Measurements from ENCODE around the gene BRK1.
"Not testable (repeated sequence)": the region's sequence is repeated elsewhere in the genome, so short reads cannot be mapped to it uniquely, and the experiment has no call there.

The BRK1 gene

GRCh38 chr3:10142707-10143560 is 27.5 kb downstream of the BRK1 start:
- no peak for DNase-seq (ENCODE audit: low read depth, low spot score)

- DNase-seq (ENCODE audit: low read depth, low spot score), result no peak
These were observed 30.2 kb downstream of the BRK1 start for GRCh38 chr3:10145685-10146084.

DNA sequence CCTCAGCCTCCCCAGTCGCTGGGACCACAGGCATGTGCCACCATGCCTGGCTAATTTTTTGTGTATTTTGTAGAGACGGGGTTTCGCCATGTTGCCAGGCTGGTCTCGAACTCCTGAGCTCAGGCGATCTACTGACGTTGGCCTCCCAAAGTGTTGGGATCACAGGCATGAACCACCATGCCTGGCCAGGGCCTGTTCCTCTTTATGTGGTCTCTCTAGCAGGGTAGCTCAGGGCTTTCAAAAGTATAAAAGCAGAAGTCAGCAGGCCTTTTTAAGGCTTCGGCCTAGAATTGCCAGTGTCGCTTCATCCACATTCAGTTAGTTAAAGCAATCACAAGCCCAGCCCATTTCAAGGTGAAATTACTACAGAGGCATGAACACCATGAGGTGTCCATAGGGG is 33.8 kb downstream of the BRK1 start:
- no peak for DNase-seq (ENCODE audit: low read depth, low spot score)

- DNase-seq (ENCODE audit: low read depth, low spot score), result no peak
These were observed 35.5 kb downstream of the BRK1 start for GRCh38 chr3:10150987-10151386.

- DNase-seq (ENCODE audit: low read depth, low spot score), result no peak
These were observed 39.1 kb downstream of the BRK1 start for GRCh38 chr3:10154335-10155122.

DNA sequence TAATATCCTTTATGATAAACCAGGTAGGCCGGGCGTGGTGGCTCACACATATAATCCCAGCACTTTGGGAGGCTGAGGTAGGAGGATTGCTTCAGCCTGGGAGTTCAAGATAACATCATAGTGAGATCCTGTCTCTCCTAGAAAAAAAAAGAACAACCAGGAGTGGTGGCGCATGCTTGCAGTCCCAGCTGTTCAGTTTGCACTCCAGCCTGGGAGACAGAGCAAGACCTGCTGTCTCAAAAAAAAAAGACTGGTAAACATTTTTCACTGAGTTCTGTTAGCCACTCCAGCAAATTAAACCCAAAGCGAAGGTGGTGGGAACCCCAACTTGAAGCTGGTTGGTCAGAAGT is 39.6 kb downstream of the BRK1 start:
- DNase-seq (ENCODE audit: low read depth, low spot score), result no peak

GRCh38 chr3:10155658-10156057 is 40.2 kb downstream of the BRK1 start:
- no peak for DNase-seq (ENCODE audit: low read depth, low spot score)

DNA sequence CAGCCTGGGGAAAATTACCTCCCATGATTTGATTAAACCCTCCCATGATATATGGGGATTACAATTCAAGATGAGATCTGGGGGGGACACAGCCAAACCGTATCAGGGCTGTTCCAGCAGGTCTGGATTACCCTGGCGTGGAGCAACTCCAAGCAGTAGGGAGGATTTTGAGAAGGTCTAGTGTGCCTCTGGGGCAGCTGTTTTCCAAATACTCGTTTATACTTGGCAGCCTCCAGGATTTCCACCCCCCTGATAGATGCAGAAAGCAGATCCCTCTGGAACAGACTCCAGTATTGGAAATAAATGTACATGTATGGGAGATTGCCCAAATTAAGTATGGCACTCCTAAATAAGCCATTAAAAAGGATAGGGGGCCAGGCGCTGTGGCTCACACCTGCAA is 41.6 kb downstream of the BRK1 start:
- no peak for DNase-seq (ENCODE audit: low read depth, low spot score)

- not testable (repeated sequence) for DNase-seq (ENCODE audit: low read depth, low spot score)
These were observed 43.1 kb downstream of the BRK1 start for GRCh38 chr3:10158555-10158954.

DNA sequence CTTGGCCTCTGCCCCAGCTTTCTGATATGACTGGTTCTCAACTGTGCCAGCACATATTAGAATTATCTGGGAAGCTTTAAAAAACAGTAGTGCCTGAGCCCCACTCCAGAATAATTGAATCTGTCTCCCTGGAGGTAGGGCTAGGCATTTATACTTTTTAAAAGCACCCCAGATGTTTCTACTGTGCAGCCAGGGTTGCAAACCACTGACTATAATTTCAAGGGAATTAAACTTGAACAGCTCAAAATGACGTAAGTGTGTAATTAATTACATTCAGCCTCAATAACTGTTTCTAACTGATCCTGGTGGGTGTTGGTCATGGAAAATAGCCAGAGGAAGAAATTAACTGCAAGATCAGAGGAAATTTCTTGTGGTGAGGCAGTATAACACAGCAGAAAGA is 44.9 kb downstream of the BRK1 start:
- no peak for DNase-seq (ENCODE audit: low read depth, low spot score)

DNA sequence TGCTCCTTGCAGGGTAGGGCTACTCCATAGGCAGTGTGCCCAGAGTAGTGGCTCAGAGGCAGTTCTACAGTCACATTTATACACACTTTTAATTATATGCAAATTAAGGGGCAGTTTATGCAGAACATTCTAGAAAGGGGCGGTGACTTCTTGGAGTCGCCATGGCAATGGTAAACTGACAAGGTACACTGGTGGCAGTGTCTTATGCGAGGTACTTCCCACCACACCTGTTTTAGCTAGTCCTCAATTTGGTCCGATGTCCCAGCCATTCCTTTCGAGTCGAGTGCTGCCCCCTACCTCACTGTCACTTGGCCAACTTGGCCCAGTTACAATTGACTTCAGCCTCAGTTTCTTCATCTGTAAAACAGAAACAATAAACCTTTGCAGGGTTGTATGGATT is 45.5 kb downstream of the BRK1 start:
- no peak for DNase-seq (ENCODE audit: low read depth, low spot score)

GRCh38 chr3:10162185-10162584 is 46.7 kb downstream of the BRK1 start:
- DNase-seq (ENCODE audit: low read depth, low spot score), result no peak

DNA sequence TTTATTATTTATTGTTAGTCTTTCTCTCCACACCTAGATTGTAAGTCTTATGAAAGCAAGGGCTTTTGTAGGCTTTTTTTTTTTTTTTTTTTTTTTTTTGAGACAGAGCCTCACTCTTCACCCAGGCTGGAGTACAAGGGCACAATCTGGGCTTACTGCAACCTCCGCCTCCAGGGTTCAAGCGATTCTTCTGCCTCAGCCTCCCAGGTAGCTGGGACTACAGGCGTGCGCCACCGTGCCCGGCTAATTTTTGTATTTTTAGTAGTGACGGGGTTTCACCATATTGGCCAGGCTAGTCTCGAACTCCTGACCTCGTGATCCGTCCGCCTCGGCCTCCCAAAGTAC is 48.7 kb downstream of the BRK1 start:
- not testable (repeated sequence) for DNase-seq (ENCODE audit: low read depth, low spot score)

GRCh38 chr3:10164546-10165393 is 49.3 kb downstream of the BRK1 start, which contains the start of gene IRAK2:
IRAK2 (plus strand) TSS chr3:10164919; CDS start chr3:10164955, 36 bp downstream.
- no peak for DNase-seq (ENCODE audit: low read depth, low spot score)

DNA sequence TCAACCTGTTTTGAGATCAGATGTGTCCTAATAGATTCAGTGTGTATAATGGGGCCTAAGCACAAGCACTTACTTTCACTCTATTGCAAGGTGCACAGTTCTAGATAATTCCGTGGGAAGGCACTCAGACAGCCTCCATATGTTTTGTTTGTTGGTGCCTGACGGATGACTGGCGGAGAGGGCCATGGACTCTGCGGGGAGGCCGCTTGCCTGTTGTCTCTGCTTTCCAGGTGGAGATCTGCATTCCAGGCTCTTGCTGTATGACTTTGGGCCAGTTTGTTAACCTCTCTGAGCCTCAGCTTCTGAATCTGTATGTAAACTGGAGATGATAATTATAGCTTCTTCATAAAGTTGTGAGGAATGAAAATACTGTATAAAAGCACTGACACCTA is 50.7 kb downstream of the BRK1 start:
- DNase-seq (ENCODE audit: low read depth, low spot score), result no peak

- DNase-seq (ENCODE audit: low read depth, low spot score), result no peak
These were observed 53.6 kb downstream of the BRK1 start for GRCh38 chr3:10169000-10169496.

DNA sequence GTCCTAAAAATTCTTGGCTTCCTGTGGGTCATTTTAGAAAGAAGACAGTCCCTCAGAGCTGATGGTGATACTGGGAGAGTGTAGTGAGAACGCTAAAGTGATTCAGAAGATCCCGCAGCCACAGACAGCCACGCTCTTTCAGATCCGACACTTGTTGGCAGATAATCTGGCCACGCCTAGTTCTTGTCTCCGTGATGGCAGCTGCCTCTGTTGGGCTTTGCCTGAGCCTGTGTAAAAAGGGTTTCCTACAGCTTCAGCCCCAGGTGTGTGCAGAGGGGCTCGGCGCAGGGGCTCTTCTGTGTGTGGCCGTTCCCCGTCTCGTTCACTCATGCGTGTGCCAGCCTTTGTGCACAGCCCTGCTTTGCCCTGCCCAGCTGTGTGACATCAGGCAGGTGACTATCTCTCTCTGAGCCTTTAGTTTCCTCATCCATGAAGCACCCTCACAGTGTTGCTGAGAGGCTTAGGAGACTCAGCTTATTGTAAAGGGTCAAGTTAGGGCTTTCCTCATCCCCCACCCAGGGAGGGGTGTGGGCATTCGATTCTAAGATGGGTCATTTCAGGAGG is 55.5 kb downstream of the BRK1 start:
- no peak for DNase-seq (ENCODE audit: low read depth, low spot score)

- no peak for DNase-seq (ENCODE audit: low read depth, low spot score)
These were observed 57.8 kb downstream of the BRK1 start for GRCh38 chr3:10173095-10173925.

DNA sequence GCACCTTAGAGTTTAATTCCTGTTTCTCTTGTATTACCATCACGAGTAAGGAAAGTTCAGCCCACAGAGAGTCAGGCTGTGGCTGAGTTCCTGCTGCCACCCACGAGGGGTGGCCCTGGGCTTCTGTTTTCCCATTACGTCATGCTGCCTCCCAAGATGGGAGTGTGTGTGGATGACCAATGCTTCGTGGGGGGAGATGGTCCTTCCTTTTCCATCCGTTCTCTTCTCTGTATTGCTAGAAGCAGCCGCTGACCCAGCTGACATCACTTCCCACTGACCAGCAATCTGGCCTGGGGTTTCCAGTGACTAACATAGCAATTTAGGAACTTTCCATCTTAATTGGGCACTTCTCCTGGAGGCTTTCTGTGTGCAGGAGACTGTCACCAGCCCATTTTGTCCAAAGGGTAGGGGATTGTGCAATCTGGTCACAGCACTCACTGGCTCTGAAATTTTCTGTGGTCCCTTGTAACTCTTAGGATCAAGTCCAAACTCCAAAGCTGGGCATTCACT is 58.5 kb downstream of the BRK1 start:
- DNase-seq (ENCODE audit: low read depth, low spot score), result no peak

DNA sequence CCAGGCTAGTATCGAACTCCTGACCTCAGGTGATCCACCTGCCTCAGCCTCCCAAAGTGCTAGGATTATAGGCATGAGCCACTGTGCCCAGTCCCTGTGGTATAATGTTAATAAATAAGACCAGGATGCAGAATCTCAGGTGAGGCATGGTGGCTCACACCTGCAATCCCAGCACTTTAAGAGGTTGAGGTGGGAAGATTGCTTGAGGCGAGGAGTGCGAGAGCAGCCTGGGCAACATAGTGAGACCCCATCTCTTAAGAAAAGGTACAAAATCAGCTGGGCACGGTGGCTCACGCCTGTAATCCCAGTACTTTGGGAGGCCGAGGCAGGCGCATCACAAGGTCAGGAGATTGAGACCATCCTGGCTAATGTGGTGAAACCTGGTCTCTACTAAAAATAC is 59.9 kb downstream of the BRK1 start:
- DNase-seq (ENCODE audit: low read depth, low spot score), result not testable (repeated sequence)

Measured in iPS DF 19.7 (cell line).